ENCODE data around the gene KAZN. TPM values are rescaled to one million over a fixed set of nuclear protein-coding genes. Genes with fewer than 3 reads are reported as not detected.

KAZN gene
- total and polyA plus RNA-seq, 4 donors: 7.6 to 18.8 (median 11.2) TPM

DNA sequence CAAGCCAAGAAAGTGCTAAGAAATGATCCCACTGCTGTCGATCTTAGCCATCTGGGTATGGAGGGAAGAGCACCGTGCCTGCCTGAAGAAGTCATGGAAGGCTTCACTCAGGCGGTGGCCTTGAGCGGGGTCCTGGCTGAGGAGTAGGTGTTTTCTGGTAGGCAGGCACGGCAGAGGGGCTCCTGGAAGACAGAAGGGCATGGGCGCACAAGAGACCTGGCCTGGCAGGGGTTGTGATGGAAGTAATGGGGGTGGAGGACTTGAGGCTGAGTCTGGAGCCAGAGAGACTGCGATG is 185.1 kb downstream of the KAZN start:
- H3K4me3 ChIP-seq: no peak overlapping the region
- no peak overlapping the region for H3K9ac ChIP-seq (ENCODE audit: insufficient read depth in 1 of 2, low read length in 2 of 2)
- WGBS, 2 donors: 90 to 92% methylated on average over 7 of the region's 7 CpGs
- TF ChIP-seq, protein P1, sequence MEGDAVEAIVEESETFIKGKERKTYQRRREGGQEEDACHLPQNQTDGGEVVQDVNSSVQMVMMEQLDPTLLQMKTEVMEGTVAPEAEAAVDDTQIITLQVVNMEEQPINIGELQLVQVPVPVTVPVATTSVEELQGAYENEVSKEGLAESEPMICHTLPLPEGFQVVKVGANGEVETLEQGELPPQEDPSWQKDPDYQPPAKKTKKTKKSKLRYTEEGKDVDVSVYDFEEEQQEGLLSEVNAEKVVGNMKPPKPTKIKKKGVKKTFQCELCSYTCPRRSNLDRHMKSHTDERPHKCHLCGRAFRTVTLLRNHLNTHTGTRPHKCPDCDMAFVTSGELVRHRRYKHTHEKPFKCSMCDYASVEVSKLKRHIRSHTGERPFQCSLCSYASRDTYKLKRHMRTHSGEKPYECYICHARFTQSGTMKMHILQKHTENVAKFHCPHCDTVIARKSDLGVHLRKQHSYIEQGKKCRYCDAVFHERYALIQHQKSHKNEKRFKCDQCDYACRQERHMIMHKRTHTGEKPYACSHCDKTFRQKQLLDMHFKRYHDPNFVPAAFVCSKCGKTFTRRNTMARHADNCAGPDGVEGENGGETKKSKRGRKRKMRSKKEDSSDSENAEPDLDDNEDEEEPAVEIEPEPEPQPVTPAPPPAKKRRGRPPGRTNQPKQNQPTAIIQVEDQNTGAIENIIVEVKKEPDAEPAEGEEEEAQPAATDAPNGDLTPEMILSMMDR (IDR thresholded peaks at IDR 0.05; ENCODE audit: control extremely low read depth, extremely low read depth): no peak
- H3K4me1 ChIP-seq (ENCODE audit: control insufficient read depth in 5 of 5, insufficient read depth in 5 of 5, low read length in 5 of 5): peaks cover 0 to 23% (median 7%) of the 10 kb centered on the region in 5 donors
- no peak for DNase-seq
- no peaks in the 10 kb centered on the region for H3K27me3 ChIP-seq (ENCODE audit: control insufficient read depth in 3 of 3, insufficient read depth in 3 of 3, low read length in 2 of 3)
- no peak overlapping the region for H3K27ac ChIP-seq (ENCODE audit: low read depth in 1 of 2, low read length in 1 of 2)
- no peak for ATAC-seq (ENCODE audit: insufficient read depth, low FRiP score)
- no peaks in the 10 kb centered on the region for H3K36me3 ChIP-seq (ENCODE audit: control insufficient read depth in 4 of 4, insufficient read depth in 4 of 4, low read length in 4 of 4)
- H3K9me3 ChIP-seq (ENCODE audit: control insufficient read depth in 4 of 4, insufficient read depth in 3 of 4, low read length in 3 of 4): no peaks in the 10 kb centered on the region

DNA sequence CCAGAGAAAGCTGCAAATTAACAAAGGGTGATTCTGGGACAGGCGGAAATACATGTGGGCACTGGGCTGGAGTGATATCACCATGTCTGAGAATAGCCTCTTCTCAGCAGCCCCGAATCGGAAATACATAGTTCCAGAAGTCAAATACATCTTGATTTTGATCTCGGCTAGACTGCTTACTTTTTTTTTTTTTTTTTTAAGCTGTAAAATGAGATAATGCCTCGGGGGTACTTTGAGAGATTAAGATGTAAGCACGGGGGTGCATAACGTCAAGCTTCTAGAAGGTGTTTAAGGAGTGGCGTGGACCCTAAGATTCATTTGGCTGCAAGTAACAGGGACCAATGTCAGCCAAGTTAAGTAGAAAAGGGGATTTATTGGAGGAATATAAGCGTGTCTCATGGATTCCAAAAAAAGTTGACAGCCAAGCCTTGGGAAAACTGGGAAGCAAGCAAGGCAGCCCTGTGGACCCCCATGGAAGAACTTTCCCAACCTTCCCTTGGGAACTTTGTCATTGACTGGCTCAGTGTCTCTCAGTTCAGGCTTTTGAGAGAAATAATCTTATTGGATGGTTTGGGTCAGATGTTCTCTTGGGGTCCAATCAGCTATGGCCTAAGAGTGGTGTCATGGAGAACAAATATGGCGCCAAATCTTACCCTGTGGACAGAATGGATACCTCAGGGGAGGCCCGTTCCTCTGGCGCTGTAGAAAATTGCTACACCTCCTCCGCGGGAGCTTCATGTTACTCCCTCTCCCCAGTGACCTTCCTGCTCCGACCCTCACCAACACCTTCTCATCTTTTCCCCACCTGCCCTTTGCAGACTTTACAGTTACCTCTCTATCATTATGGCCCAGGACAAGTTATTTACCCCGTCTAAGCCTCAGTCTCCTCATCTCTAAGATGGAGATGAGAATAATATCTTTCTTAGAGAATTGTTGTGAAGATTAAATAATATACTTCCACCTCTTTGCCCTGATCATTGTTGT is 186.6 kb downstream of the KAZN start:
- no peak overlapping the region for H3K9ac ChIP-seq (ENCODE audit: insufficient read depth in 1 of 2, low read length in 2 of 2)
- no peak for ATAC-seq (ENCODE audit: insufficient read depth, low FRiP score)
- 88 to 92% methylated on average over 16 of the region's 16 CpGs for WGBS, 2 donors

DNA sequence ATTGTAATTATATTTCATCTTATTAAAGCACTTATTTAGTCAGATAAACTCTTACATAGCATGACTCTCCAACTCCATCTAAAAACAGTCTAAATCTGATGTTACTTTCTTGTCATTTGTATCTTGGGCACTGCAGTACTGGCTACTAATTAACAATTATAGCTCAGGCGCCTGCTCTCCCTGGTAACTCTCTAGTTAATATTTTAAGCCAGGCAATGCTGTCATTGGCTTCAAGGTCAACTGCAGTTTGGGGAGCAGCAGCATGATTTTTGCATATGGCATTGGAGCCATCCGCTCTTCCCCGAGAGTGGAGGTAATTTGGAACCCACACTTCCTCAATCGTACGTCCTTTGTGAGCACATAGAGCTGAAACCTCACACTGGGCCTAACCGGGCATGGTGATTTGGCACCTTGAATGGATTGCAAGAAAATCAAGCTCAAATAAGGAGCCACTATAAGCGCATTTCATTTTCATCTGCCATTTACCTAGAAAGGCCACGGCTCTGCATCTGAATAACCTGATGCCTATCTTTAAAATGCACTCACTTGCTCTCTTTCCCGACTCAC is 187.7 kb downstream of the KAZN start:
- no peak for DNase-seq
- ATAC-seq (ENCODE audit: insufficient read depth, low FRiP score): no peak
- 65 to 79% methylated on average over 9 of the region's 9 CpGs for WGBS, 2 donors
- Histone ChIP-seq H3K27me3 (ENCODE audit: control insufficient read depth in 3 of 3, insufficient read depth in 3 of 3, low read length in 2 of 3) (no peaks in the 10 kb centered on the region), H3K4me3 (no peak overlapping the region), H3K4me1 (ENCODE audit: control insufficient read depth in 5 of 5, insufficient read depth in 5 of 5, low read length in 5 of 5) (peaks cover 0 to 18% (median 7%) of the 10 kb centered on the region in 5 donors), H3K36me3 (ENCODE audit: control insufficient read depth in 4 of 4, insufficient read depth in 4 of 4, low read length in 4 of 4) (no peaks in the 10 kb centered on the region), H3K27ac (ENCODE audit: low read depth in 1 of 2, low read length in 1 of 2) (no peak overlapping the region), H3K9ac (ENCODE audit: insufficient read depth in 1 of 2, low read length in 2 of 2) (no peak overlapping the region), H3K9me3 (ENCODE audit: control insufficient read depth in 4 of 4, insufficient read depth in 3 of 4, low read length in 3 of 4) (no peaks in the 10 kb centered on the region)
- TF ChIP-seq, protein P1 (IDR thresholded peaks at IDR 0.05; ENCODE audit: control extremely low read depth, extremely low read depth): no peak

More for the DNA sequence above, 186.6 kb downstream of the KAZN start:
- DNase-seq: no peak
- Histone ChIP-seq H3K4me3 (no peak overlapping the region), H3K4me1 (ENCODE audit: control insufficient read depth in 5 of 5, insufficient read depth in 5 of 5, low read length in 5 of 5) (peaks cover 0 to 18% (median 7%) of the 10 kb centered on the region in 5 donors), H3K27me3 (ENCODE audit: control insufficient read depth in 3 of 3, insufficient read depth in 3 of 3, low read length in 2 of 3) (no peaks in the 10 kb centered on the region), H3K36me3 (ENCODE audit: control insufficient read depth in 4 of 4, insufficient read depth in 4 of 4, low read length in 4 of 4) (no peaks in the 10 kb centered on the region), H3K9me3 (ENCODE audit: control insufficient read depth in 4 of 4, insufficient read depth in 3 of 4, low read length in 3 of 4) (no peaks in the 10 kb centered on the region), H3K27ac (ENCODE audit: low read depth in 1 of 2, low read length in 1 of 2) (no peak overlapping the region)
- TF ChIP-seq, protein P1 (IDR thresholded peaks at IDR 0.05; ENCODE audit: control extremely low read depth, extremely low read depth): no peak

Measured in lung (tissue), 12 donors.